ENCODE results near the gene GNB1.
A peak's percentile ranks its signal among the peaks of the same experiment; 100 is the strongest.
"Not testable (repeated sequence)": the region's sequence is repeated elsewhere in the genome, so short reads cannot be mapped to it uniquely, and the experiment has no call there.

GNB1 gene

GRCh38 chr1:1856161-1856560 lies 34.7 kb downstream of the GNB1 start:
- DNase-seq, result not testable (repeated sequence)

DNA sequence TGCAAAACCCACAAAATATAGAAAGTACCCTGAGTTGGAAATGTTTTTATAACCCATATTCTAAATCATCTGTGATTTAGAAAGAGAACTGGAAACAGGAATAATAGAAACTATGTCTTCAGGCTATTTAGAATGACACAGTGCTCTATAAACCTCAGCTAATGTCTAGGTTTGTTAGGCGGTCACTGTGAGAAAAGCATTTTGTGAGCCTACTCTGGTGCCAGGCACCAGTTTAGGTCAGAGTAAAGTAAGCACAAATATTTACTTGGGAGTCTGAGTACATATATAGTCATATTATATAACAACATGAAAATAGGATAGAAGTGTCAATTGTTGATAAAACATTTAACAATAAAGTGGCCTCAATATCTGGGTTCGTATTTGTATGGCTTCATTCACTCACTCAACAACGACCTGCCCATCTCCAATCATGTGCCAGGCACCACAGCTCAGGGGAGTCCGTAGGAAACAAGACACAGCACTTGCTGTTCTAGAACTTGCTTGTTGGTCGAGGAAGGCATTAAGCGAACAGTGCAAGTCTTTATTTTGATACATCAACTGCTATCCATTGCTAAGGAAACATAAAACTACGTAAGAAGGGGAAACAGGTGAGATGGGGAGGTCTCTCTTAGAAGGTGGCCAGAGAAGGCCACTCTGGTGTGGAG lies 37.2 kb downstream of the GNB1 start:
- no peak for DNase-seq

- no peak for DNase-seq
Measured at GRCh38 chr1:1852619-1853414, 38.1 kb downstream of the GNB1 start.

GRCh38 chr1:1847890-1848289 lies 43.0 kb downstream of the GNB1 start:
- DNase-seq, result no peak

DNA sequence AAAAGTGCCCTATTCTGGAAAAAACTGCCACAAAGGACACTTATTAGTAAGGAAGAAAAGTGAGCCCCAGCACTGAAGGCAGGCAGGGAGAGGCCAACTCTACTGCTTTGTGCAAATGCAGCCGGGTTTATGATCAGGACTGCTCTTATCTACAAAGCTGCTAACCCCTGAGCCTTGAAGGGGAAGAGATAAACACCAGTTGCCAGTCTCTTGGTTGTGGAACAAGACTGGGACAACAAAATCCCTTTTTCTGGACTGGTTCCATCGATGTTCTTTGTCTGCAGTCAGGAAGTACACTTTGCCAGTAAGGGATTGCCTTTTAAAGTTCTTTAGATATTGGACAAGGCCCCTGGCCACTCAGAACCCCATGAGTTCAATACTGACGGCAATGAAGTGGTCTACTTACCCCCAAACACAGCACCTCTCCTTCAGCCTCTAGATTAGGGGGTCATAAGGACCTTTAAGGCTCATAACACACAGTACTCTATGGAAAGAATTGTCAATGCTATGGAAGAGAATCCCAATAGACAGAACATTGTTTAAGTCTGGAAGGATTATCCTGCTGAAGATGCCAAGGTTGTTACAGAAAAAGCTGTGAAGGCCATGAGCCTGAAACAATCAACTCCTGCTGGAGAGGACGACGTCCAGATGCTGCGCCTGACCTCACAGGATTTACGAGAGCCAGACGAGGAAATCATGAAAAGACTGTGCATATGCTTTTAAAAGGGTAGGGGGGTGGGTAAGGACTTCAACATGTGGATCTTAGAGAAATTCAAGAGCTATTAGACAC lies 43.6 kb downstream of the GNB1 start:
- DNase-seq, result no peak

GRCh38 chr1:1846386-1846918 lies 44.4 kb downstream of the GNB1 start:
- no peak for DNase-seq

GRCh38 chr1:1842360-1843146 lies 48.3 kb downstream of the GNB1 start:
- DNase-seq, result no peak

- no peak for DNase-seq
Measured at GRCh38 chr1:1841575-1841995, 49.3 kb downstream of the GNB1 start.

DNA sequence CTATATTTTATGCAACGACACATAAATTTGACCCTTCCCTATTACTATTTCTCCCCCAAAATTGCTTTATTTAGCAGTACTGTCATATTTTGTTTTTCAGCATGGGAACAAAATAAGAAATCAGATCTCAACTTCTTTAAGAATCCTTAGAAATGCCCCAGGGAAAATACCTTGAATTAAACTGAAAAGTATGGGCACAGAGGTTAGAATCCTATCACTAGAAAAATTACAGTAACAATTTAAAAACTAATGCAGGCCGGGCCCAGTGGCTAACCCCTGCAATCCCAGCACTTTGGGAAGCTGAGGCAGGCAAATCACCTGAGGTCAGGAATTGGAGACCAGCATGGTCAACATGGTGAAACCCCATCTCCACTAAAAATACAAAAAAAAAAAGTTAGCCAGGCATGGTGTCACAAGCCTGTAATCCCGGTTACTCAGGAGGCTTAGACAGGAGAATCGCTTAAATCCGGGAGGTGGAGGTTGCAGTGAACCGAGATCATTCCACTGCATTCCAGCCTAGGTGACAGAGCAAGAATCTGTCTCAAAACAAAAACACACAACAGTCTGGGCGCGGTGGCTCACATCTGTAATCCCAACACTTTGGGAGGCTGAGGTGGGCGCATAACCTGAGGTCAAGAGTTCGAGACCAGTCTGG lies 51.4 kb downstream of the GNB1 start:
- no peak for DNase-seq

DNA sequence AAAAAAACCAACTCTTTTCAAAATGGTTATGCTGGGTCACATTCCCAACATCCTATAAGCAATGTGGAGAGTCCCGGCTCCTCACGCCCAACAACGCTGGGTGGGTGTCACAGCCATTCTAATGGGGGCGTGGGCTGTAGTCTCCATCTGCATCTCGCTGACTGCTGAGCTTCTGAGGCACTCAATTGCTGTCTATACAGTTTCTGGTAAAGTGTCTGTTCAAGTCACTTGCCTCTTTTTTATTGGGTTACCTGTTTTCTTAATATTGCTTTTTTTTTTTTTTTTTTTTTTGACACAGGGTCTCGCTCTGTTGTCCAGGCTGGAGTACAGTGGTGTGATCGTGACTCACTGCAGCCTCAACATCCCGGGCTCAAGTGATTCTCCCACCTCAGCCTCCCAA lies 54.8 kb downstream of the GNB1 start:
- DNase-seq, result no peak

DNA sequence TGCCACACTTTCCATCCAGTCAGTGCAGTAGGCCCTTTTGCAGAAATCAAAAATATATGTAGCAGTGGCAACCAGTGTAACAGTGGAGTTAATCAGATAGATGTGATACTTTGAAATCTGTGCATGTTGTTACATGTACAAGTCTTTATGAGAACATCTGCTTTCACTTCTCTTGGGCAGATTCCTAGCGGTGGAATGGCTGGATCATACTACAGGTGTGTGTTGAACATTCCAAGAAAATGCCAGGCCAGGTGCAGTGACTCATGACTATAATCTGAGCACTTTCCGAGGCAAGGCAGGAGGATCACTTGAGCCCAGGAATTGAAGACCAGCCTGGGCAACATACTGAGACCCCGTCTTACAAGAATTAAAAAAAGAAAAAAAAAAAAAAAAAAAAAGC lies 55.3 kb downstream of the GNB1 start:
- DNase-seq, result no peak

GRCh38 chr1:1833916-1834325 lies 57.0 kb downstream of the GNB1 start:
- no peak for DNase-seq

DNA sequence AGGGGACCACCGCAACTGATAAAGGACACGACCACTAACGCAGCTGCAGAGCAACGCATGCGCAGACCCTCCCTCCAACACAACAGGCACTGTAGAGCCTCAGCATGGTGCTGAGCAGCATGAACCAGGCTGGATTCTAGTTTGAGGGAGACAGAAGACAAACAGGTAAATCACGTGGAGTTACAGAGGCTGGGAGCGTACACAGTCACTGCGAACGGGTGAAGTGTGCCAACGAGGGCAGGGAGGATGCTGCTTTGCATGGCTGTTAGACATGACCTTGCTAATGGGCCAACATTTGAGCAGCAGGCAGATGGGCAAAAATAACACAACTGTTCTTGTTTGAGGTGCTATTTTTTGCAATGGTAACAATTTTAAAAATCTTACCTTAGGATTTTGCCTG lies 57.4 kb downstream of the GNB1 start:
- DNase-seq, result no peak

- DNase-seq, result no peak
Measured at GRCh38 chr1:1832820-1833219, 58.1 kb downstream of the GNB1 start.

DNA sequence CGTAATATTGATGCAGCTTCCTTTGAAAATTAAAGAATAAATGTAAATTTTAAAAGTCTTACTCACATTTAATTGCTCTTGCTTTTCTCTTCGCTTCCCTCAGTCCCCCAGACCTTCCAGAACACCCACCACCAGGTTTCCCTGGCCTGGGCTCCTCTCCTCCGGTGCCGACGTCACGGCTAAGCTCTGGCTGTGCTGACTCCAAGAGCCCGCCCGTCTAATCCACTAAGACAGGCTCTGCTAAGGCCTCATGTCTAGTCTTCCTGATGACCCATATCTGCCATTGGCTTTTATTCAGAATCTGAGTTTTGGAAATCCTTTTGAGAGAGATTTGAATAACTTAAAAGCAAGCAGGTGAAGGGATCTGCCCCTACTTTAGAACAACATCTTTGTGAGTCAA lies 58.7 kb downstream of the GNB1 start:
- no peak for DNase-seq

DNA sequence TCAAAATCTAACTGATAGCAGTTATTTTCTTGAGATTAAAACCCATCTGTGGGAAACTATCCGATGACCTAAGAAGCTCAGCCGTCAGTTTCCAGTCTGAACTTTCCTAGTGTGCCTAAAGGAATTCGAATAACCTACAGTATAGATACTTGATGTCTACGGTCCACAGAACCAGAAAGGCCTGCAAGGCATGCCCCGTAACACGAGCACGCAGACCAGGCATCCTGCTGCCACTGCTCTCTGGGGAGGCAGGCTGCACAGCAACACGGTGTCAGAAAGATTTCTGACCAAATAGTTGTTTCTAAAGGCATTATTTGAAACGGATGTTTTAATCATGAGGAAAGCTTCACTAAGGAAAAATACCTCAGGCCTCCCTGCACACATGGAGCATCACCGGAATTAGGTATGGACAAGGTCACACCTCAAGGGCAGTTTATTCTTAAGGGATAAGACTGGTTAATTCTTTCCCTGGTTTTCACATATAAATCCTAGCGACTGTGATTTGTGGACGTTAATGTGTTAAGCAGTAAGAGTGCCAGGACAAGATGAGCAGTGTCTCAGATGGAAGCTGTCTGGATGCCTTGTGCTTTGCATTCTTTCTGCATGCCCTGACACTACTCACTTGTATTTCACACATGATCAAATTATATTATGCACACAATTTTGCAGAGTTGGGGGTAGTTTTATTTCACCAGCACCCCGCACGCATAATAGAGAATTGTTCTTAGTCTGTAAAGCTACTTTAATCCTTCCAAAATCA lies 63.6 kb downstream of the GNB1 start:
- no peak for DNase-seq

- peak; percentile 12 for DNase-seq
Measured at GRCh38 chr1:1826356-1827088, 64.4 kb downstream of the GNB1 start.

GRCh38 chr1:1825217-1825616 lies 65.7 kb downstream of the GNB1 start:
- DNase-seq, result peak; percentile 43

- no peak for DNase-seq
Measured at GRCh38 chr1:1819762-1820161, 71.1 kb downstream of the GNB1 start.

GRCh38 chr1:1817221-1817620 lies 73.7 kb downstream of the GNB1 start:
- no peak for DNase-seq
